NT2/D1 (cell line): ENCODE data around the gene PGLYRP3.

Source experiments
- SUZ12 ChIP-seq: IDR thresholded peaks from 2 replicates; pipeline ENCODE4 v1.6.1; 2011; ENCODE audit not compliant: insufficient read length, insufficient read depth; ENCODE audit errors: extremely low read depth
- YY1 ChIP-seq: IDR thresholded peaks from 2 replicates; pipeline ENCODE4 v1.6.1; 2011; ENCODE audit not compliant: insufficient read length, insufficient read depth
- ZNF274 ChIP-seq: IDR thresholded peaks from 2 replicates; pipeline ENCODE4 v1.6.1; 2011; ENCODE audit warnings: mild to moderate bottlenecking, low read depth, low read length

DNA sequence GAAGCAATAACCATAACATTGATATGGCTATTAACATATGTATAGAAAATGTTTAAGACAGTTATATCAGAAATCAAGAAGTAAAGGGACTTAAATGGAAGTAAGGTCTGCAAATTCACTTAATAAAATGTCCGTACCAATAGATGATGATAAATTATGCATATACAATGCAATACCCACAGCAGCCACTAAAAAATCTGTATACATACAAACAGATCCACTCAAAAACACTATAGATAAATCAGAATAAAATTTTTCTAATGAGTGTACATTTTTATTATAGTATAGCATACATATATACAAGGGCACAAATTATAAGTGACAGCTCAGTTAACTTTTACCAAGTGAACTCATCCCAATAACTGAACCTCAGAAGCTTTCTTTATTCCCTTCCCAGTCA, 47.3 kb downstream of the PGLYRP3 start:
- no peak for TF ChIP-seq YY1
- TF ChIP-seq ZNF274 = no peak
- TF ChIP-seq SUZ12 = no peak
